SK-N-SH treated with all-trans-retinoic acid at 6 μM for 48 hours (cell line): Measurements from ENCODE around the gene GNA14.

Experiments used
- ATAC-seq: fragments of 200-7000 bp; cut with Tn5 transposase; 3 replicates; pipeline ENCODE4 v1.9.1; 2020; ENCODE audit warnings: mild to moderate bottlenecking, moderate library complexity
- ARNTL ChIP-seq: fragments of 450-650 bp; formaldehyde crosslinking; IDR thresholded peaks from 2 replicates; pipeline ENCODE4 v1.5.0; 2020; ENCODE audit warnings: low read depth, mild to moderate bottlenecking, moderate library complexity, borderline replicate concordance
- BACH2 ChIP-seq: fragments of 250-450 bp; sonication (Bioruptor Pico); IDR thresholded peaks from 2 replicates; pipeline ENCODE4 v1.9.0; 2021; ENCODE audit warnings: mild to moderate bottlenecking, borderline replicate concordance
- CSDC2 ChIP-seq: fragments of 250-450 bp; sonication (Bioruptor Pico); IDR thresholded peaks from 2 replicates; pipeline ENCODE4 v1.5.0; 2020; ENCODE audit warnings: mild to moderate bottlenecking, moderate library complexity
- CSRNP3 ChIP-seq: fragments of 250-450 bp; sonication (Bioruptor Pico); IDR thresholded peaks from 2 replicates; pipeline ENCODE4 v1.5.1; 2021; ENCODE audit warnings: mild to moderate bottlenecking, moderate library complexity
- ESRRG ChIP-seq: fragments of 250-450 bp; sonication (Bioruptor Pico); IDR thresholded peaks from 2 replicates; pipeline ENCODE4 v1.6.1; 2021; ENCODE audit warnings: mild to moderate bottlenecking
- GLIS3 ChIP-seq: fragments of 250-450 bp; sonication (Bioruptor Pico); IDR thresholded peaks from 2 replicates; pipeline ENCODE4 v1.5.0; 2020; ENCODE audit warnings: mild to moderate bottlenecking, moderate library complexity
- ISL1 ChIP-seq: fragments of 250-450 bp; sonication (Bioruptor Pico); IDR thresholded peaks from 2 replicates; pipeline ENCODE4 v2.1.2; 2022; ENCODE audit warnings: mild to moderate bottlenecking, moderate library complexity
- OSR1 ChIP-seq: fragments of 250-450 bp; sonication (Bioruptor Pico); IDR thresholded peaks from 2 replicates; pipeline ENCODE4 v1.8.0; 2022; ENCODE audit warnings: moderate library complexity, mild to moderate bottlenecking, inconsistent platforms
- POU6F1 ChIP-seq: fragments of 250-450 bp; sonication (Bioruptor Pico); IDR thresholded peaks from 2 replicates; pipeline ENCODE4 v1.8.0; 2021; ENCODE audit warnings: low read depth, mild to moderate bottlenecking, moderate library complexity, borderline replicate concordance
- RARB ChIP-seq: fragments of 250-450 bp; sonication (Bioruptor Pico); IDR thresholded peaks from 2 replicates; pipeline ENCODE4 v1.8.0; 2021; ENCODE audit warnings: mild to moderate bottlenecking, moderate library complexity
- SNAI2 ChIP-seq: fragments of 250-450 bp; sonication (Bioruptor Pico); IDR thresholded peaks from 2 replicates; pipeline ENCODE4 v1.5.0; 2020; ENCODE audit warnings: mild to moderate bottlenecking, moderate library complexity
- TOX ChIP-seq: fragments of 250-450 bp; sonication (Bioruptor Pico); IDR thresholded peaks from 2 replicates; pipeline ENCODE4 v1.8.0; 2021; ENCODE audit warnings: mild to moderate bottlenecking, moderate library complexity, borderline replicate concordance
- ZC3H10 ChIP-seq: fragments of 250-450 bp; sonication (Bioruptor Pico); IDR thresholded peaks from 2 replicates; pipeline ENCODE4 v1.5.1; 2021; ENCODE audit warnings: mild to moderate bottlenecking, moderate library complexity
- ZFP3 ChIP-seq: fragments of 250-450 bp; sonication (Bioruptor Pico); IDR thresholded peaks from 2 replicates; pipeline ENCODE4 v1.5.0; 2020; ENCODE audit warnings: mild to moderate bottlenecking, moderate library complexity
- ZFP30 ChIP-seq: fragments of 450-650 bp; formaldehyde crosslinking; IDR thresholded peaks from 2 replicates; pipeline ENCODE4 v1.5.0; 2022; ENCODE audit warnings: mild to moderate bottlenecking, moderate library complexity
- ZNF565 ChIP-seq: fragments of 450-650 bp; formaldehyde crosslinking; conservative IDR thresholded peaks from 2 replicates; pipeline ENCODE4 v1.5.0; 2020; ENCODE audit warnings: low read depth, mild to moderate bottlenecking, moderate library complexity
- ZNF70 ChIP-seq: fragments of 450-650 bp; formaldehyde crosslinking; IDR thresholded peaks from 2 replicates; pipeline ENCODE4 v1.5.0; 2020; ENCODE audit warnings: mild to moderate bottlenecking, moderate library complexity
- ZNF8 ChIP-seq: fragments of 450-650 bp; formaldehyde crosslinking; IDR thresholded peaks from 2 replicates; pipeline ENCODE4 v1.5.0; 2020; ENCODE audit warnings: mild to moderate bottlenecking, moderate library complexity
- TF ChIP-seq, protein P1 (sequence below): fragments of 250-450 bp; sonication (Bioruptor Pico); IDR thresholded peaks from 2 replicates; pipeline ENCODE4 v1.5.1; 2020; ENCODE audit warnings: low read depth, mild to moderate bottlenecking, moderate library complexity
- TF ChIP-seq, protein P2 (sequence below): fragments of 250-450 bp; sonication (Bioruptor Pico); IDR thresholded peaks from 2 replicates; pipeline ENCODE4 v1.8.0; 2020; ENCODE audit warnings: mild to moderate bottlenecking, moderate library complexity, borderline replicate concordance
- TF ChIP-seq, protein P3 (sequence below): fragments of 250-450 bp; sonication (Bioruptor Pico); IDR thresholded peaks from 2 replicates; pipeline ENCODE4 v1.5.0; 2020; ENCODE audit warnings: mild to moderate bottlenecking, moderate library complexity

Gene GNA14

DNA sequence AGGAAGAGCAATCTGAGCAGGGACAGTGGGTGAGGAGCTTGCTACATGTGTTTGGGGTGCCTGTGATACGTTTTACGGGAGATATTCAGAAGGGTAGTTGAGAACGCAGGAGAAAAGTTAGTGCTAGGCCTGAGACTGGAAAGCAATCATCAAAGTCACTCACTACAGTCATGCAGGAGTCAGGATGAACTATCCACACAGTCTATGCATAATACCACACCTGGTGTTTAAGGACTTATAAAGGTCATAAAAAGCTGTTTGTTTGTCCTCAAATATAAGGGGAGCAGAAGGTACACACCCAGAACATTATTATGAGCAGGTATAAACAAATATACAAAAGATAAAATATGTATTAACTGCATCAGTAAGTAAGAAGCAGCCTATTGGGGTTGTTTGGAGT is 176.6 kb downstream of the GNA14 start:
- no peak for ATAC-seq

GRCh38 chr9:77469515-77470231 is 178.4 kb downstream of the GNA14 start:
- TF ChIP-seq ISL1 (CRISPR knock-in tag) (peak; percentile 93), BACH2 (CRISPR knock-in tag) (no peak), ZFP3 (CRISPR knock-in tag) (peak; percentile 65), ZNF8 (no peak), POU6F1 (CRISPR knock-in tag) (peak; percentile 73; the same call in 1 of the 2 replicates), RARB (CRISPR knock-in tag) (no peak), CSDC2 (CRISPR knock-in tag) (0 out of 2 replicates have a peak, but pooled peaks have one; percentile 52), SNAI2 (CRISPR knock-in tag) (0 out of 2 replicates have a peak, but pooled peaks have one; percentile 41)
- TF ChIP-seq, protein P1, sequence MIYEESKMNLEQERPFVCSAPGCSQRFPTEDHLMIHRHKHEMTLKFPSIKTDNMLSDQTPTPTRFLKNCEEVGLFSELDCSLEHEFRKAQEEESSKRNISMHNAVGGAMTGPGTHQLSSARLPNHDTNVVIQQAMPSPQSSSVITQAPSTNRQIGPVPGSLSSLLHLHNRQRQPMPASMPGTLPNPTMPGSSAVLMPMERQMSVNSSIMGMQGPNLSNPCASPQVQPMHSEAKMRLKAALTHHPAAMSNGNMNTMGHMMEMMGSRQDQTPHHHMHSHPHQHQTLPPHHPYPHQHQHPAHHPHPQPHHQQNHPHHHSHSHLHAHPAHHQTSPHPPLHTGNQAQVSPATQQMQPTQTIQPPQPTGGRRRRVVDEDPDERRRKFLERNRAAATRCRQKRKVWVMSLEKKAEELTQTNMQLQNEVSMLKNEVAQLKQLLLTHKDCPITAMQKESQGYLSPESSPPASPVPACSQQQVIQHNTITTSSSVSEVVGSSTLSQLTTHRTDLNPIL (CRISPR knock-in tag) = peak; percentile 97
- peak; percentile 86 for ATAC-seq

More for the DNA sequence above, 176.6 kb downstream of the GNA14 start:
- TF ChIP-seq RARB (CRISPR knock-in tag) (no peak), CSRNP3 (CRISPR knock-in tag) (no peak), OSR1 (CRISPR knock-in tag) (no peak), SNAI2 (CRISPR knock-in tag) (no peak)

DNA sequence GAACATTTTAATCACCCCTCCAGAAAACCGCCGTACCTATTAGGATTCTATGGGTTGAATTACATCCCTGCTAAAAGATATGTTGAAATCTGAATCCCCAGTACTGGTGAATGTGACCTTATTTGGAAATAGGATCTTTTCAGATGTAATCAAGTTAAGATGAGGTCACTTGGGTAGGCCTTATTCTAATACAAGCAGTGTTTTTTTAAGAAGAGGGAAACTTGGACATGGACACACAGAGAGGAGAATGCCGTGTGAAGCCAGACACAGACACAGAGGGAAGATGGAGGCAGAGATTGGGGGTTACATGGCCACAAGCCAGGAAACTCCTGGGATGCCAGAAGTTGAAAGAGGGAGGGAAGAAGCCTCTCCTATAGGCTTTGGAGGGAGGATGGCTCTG is 183.5 kb downstream of the GNA14 start:
- TF ChIP-seq ISL1 (CRISPR knock-in tag) (peak; percentile 9; the same call in 1 of the 2 replicates), ZFP3 (CRISPR knock-in tag) (no peak), ZFP30 (CRISPR knock-in tag) (no peak)
- TF ChIP-seq, all 23 proteins: peak for 1
- ATAC-seq = peak; percentile 57

DNA sequence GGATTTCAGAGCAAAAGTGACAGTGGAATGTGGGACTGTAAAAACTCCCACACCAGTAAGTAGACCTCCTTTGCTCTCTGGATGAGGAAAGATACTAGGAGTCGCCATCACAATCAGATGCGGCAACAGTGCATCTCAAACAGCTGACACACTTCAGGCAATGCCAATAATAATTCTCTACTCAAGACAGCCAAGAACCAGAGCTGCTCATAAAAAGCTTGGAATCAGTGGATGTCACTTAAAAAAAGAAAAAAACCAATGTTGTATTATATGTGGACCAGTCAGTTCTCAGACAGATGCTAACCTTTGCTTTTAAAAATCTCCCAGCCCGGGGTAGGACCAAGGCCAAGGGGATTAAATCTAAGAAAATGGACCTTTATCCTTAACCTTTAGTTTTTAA is 185.0 kb downstream of the GNA14 start:
- ATAC-seq = no peak
- TF ChIP-seq CSRNP3 (CRISPR knock-in tag) (no peak), ZC3H10 (CRISPR knock-in tag) (no peak), ISL1 (CRISPR knock-in tag) (no peak), TOX (CRISPR knock-in tag) (no peak), ZNF70 (CRISPR knock-in tag) (no peak), BACH2 (CRISPR knock-in tag) (no peak), ESRRG (no peak), ARNTL (CRISPR knock-in tag) (no peak), ZNF8 (no peak), OSR1 (CRISPR knock-in tag) (no peak), POU6F1 (CRISPR knock-in tag) (no peak), ZNF565 (CRISPR knock-in tag) (no peak), GLIS3 (CRISPR knock-in tag) (no peak)
- TF ChIP-seq, protein P2, sequence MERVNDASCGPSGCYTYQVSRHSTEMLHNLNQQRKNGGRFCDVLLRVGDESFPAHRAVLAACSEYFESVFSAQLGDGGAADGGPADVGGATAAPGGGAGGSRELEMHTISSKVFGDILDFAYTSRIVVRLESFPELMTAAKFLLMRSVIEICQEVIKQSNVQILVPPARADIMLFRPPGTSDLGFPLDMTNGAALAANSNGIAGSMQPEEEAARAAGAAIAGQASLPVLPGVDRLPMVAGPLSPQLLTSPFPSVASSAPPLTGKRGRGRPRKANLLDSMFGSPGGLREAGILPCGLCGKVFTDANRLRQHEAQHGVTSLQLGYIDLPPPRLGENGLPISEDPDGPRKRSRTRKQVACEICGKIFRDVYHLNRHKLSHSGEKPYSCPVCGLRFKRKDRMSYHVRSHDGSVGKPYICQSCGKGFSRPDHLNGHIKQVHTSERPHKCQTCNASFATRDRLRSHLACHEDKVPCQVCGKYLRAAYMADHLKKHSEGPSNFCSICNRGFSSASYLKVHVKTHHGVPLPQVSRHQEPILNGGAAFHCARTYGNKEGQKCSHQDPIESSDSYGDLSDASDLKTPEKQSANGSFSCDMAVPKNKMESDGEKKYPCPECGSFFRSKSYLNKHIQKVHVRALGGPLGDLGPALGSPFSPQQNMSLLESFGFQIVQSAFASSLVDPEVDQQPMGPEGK = no peak
- TF ChIP-seq, protein P3, sequence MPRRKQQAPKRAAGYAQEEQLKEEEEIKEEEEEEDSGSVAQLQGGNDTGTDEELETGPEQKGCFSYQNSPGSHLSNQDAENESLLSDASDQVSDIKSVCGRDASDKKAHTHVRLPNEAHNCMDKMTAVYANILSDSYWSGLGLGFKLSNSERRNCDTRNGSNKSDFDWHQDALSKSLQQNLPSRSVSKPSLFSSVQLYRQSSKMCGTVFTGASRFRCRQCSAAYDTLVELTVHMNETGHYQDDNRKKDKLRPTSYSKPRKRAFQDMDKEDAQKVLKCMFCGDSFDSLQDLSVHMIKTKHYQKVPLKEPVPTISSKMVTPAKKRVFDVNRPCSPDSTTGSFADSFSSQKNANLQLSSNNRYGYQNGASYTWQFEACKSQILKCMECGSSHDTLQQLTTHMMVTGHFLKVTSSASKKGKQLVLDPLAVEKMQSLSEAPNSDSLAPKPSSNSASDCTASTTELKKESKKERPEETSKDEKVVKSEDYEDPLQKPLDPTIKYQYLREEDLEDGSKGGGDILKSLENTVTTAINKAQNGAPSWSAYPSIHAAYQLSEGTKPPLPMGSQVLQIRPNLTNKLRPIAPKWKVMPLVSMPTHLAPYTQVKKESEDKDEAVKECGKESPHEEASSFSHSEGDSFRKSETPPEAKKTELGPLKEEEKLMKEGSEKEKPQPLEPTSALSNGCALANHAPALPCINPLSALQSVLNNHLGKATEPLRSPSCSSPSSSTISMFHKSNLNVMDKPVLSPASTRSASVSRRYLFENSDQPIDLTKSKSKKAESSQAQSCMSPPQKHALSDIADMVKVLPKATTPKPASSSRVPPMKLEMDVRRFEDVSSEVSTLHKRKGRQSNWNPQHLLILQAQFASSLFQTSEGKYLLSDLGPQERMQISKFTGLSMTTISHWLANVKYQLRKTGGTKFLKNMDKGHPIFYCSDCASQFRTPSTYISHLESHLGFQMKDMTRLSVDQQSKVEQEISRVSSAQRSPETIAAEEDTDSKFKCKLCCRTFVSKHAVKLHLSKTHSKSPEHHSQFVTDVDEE (CRISPR knock-in tag) = no peak
